Measurements from ENCODE around the gene PPIE.

DNA sequence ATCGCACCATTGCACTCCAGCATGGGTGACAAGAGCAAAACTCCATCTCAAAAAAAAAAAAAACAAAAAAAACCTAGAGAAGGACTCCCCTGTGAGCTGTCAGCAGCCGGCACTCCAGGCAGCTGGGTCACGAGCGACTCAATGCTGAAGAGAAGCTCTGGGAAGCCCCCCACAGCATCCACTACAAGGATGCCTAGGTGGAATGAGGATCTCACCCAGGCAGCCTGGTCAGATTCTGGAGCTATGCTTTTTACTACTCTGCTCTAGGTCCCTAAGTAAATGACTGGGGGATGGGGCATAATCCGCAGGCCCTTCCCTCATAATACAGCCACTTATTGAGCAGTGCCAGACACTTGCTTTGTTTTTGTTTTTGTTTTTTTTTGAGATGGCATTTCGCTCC lies 43.4 kb downstream of the PPIE start:
- TF ChIP-seq ZFP30 (CRISPR knock-in tag; IDR thresholded peaks at IDR 0.05) (no peak), ISL1 (CRISPR knock-in tag; IDR thresholded peaks at IDR 0.05) (no peak), PPARA (CRISPR knock-in tag; IDR thresholded peaks at IDR 0.05; ENCODE audit: borderline replicate concordance) (no peak), ZNF565 (CRISPR knock-in tag; conservative IDR thresholded peaks at IDR 0.05; ENCODE audit: low read depth) (no peak), PATZ1 (CRISPR knock-in tag; IDR thresholded peaks at IDR 0.05; ENCODE audit: borderline replicate concordance) (no peak), ZC3H10 (CRISPR knock-in tag; IDR thresholded peaks at IDR 0.05) (no peak), TCF4 (CRISPR knock-in tag; IDR thresholded peaks at IDR 0.05; ENCODE audit: borderline replicate concordance) (no peak), TSHZ2 (CRISPR knock-in tag; IDR thresholded peaks at IDR 0.05) (no peak), ARNTL (CRISPR knock-in tag; IDR thresholded peaks at IDR 0.05; ENCODE audit: borderline replicate concordance, low read depth) (no peak), TOX (CRISPR knock-in tag; IDR thresholded peaks at IDR 0.05; ENCODE audit: borderline replicate concordance) (no peak), CSDC2 (CRISPR knock-in tag; IDR thresholded peaks at IDR 0.05) (no peak)
- TF ChIP-seq, protein P1, sequence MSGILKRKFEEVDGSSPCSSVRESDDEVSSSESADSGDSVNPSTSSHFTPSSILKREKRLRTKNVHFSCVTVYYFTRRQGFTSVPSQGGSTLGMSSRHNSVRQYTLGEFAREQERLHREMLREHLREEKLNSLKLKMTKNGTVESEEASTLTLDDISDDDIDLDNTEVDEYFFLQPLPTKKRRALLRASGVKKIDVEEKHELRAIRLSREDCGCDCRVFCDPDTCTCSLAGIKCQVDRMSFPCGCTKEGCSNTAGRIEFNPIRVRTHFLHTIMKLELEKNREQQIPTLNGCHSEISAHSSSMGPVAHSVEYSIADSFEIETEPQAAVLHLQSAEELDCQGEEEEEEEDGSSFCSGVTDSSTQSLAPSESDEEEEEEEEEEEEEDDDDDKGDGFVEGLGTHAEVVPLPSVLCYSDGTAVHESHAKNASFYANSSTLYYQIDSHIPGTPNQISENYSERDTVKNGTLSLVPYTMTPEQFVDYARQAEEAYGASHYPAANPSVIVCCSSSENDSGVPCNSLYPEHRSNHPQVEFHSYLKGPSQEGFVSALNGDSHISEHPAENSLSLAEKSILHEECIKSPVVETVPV (CRISPR knock-in tag; IDR thresholded peaks at IDR 0.05): no peak
- TF ChIP-seq, protein P2, sequence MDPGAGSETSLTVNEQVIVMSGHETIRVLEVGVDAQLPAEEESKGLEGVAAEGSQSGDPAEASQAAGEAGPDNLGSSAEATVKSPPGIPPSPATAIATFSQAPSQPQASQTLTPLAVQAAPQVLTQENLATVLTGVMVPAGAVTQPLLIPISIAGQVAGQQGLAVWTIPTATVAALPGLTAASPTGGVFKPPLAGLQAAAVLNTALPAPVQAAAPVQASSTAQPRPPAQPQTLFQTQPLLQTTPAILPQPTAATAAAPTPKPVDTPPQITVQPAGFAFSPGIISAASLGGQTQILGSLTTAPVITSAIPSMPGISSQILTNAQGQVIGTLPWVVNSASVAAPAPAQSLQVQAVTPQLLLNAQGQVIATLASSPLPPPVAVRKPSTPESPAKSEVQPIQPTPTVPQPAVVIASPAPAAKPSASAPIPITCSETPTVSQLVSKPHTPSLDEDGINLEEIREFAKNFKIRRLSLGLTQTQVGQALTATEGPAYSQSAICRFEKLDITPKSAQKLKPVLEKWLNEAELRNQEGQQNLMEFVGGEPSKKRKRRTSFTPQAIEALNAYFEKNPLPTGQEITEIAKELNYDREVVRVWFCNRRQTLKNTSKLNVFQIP (CRISPR knock-in tag; IDR thresholded peaks at IDR 0.05; ENCODE audit: borderline replicate concordance, low read depth): no peak
